ENCODE data around the gene NRXN3. TPM values are rescaled to one million over a fixed set of nuclear protein-coding genes. Genes with fewer than 3 reads are reported as not detected.

NRXN3 gene
- total RNA-seq, 1 donor from 2014 or later = 19.8 TPM

- peaks cover 34% of the 10 kb centered on the region for H3K4me1 Mint-ChIP-seq (ENCODE audit: unreplicated experiment)
- no peaks in the 10 kb centered on the region for H3K9me3 Mint-ChIP-seq
- no peak for DNase-seq (ENCODE audit: extremely low spot score, unreplicated experiment)
- H3K27me3 Mint-ChIP-seq = no peaks in the 10 kb centered on the region
- no peak overlapping the region for H3K27ac Mint-ChIP-seq
- no peak for TF ChIP-seq CTCF (conservative IDR thresholded peaks at IDR 0.05)
- no peak overlapping the region for H3K4me3 Mint-ChIP-seq
- no peaks in the 10 kb centered on the region for H3K36me3 Mint-ChIP-seq
Measured at GRCh38 chr14:78310272-78310671, 140.1 kb downstream of the NRXN3 start.

GRCh38 chr14:78313499-78313898 is 143.3 kb downstream of the NRXN3 start:
- H3K9me3 Mint-ChIP-seq = no peaks in the 10 kb centered on the region
- H3K4me3 Mint-ChIP-seq = no peak overlapping the region
- no peak overlapping the region for H3K27ac Mint-ChIP-seq
- DNase-seq (ENCODE audit: extremely low spot score, unreplicated experiment) = no peak
- H3K4me1 Mint-ChIP-seq (ENCODE audit: unreplicated experiment) = peaks cover 35% of the 10 kb centered on the region
- H3K27me3 Mint-ChIP-seq = peaks cover 4% of the 10 kb centered on the region
- TF ChIP-seq CTCF (conservative IDR thresholded peaks at IDR 0.05) = no peak
- no peaks in the 10 kb centered on the region for H3K36me3 Mint-ChIP-seq

GRCh38 chr14:78314484-78314883 is 144.3 kb downstream of the NRXN3 start:
- no peak for TF ChIP-seq CTCF (conservative IDR thresholded peaks at IDR 0.05)
- no peak for DNase-seq (ENCODE audit: extremely low spot score, unreplicated experiment)
- H3K4me1 Mint-ChIP-seq (ENCODE audit: unreplicated experiment) = peaks cover 35% of the 10 kb centered on the region
- no peaks in the 10 kb centered on the region for H3K36me3 Mint-ChIP-seq
- H3K27ac Mint-ChIP-seq = no peak overlapping the region
- H3K4me3 Mint-ChIP-seq = no peak overlapping the region
- no peaks in the 10 kb centered on the region for H3K9me3 Mint-ChIP-seq
- peaks cover 4% of the 10 kb centered on the region for H3K27me3 Mint-ChIP-seq

GRCh38 chr14:78316052-78316451 is 145.9 kb downstream of the NRXN3 start:
- TF ChIP-seq CTCF (conservative IDR thresholded peaks at IDR 0.05) = no peak
- DNase-seq (ENCODE audit: extremely low spot score, unreplicated experiment) = no peak
- Mint-ChIP-seq H3K36me3 (no peaks in the 10 kb centered on the region), H3K4me1 (ENCODE audit: unreplicated experiment) (peaks cover 42% of the 10 kb centered on the region), H3K9me3 (no peaks in the 10 kb centered on the region), H3K27ac (no peak overlapping the region), H3K4me3 (no peak overlapping the region), H3K27me3 (peaks cover 4% of the 10 kb centered on the region)

GRCh38 chr14:78316786-78317185 is 146.6 kb downstream of the NRXN3 start:
- Mint-ChIP-seq H3K4me1 (ENCODE audit: unreplicated experiment) (peaks cover 40% of the 10 kb centered on the region), H3K27me3 (peaks cover 9% of the 10 kb centered on the region), H3K4me3 (no peak overlapping the region), H3K27ac (no peak overlapping the region), H3K36me3 (no peaks in the 10 kb centered on the region), H3K9me3 (no peaks in the 10 kb centered on the region)
- TF ChIP-seq CTCF (conservative IDR thresholded peaks at IDR 0.05) = no peak
- DNase-seq (ENCODE audit: extremely low spot score, unreplicated experiment) = no peak

- no peaks in the 10 kb centered on the region for H3K36me3 Mint-ChIP-seq
- no peak for TF ChIP-seq CTCF (conservative IDR thresholded peaks at IDR 0.05)
- H3K27me3 Mint-ChIP-seq = peaks cover 14% of the 10 kb centered on the region
- H3K9me3 Mint-ChIP-seq = no peaks in the 10 kb centered on the region
- peaks cover 22% of the 10 kb centered on the region for H3K4me1 Mint-ChIP-seq (ENCODE audit: unreplicated experiment)
- no peak overlapping the region for H3K4me3 Mint-ChIP-seq
- H3K27ac Mint-ChIP-seq = no peak overlapping the region
- no peak for DNase-seq (ENCODE audit: extremely low spot score, unreplicated experiment)
Measured at GRCh38 chr14:78319406-78319805, 149.2 kb downstream of the NRXN3 start.
